ENCODE results near the gene TPST2.

The TPST2 gene

GRCh38 chr22:26584010-26584409 is 5.9 kb downstream of the TPST2 start:
- peaks cover 37% of the 10 kb centered on the region for H3K36me3 ChIP-seq

DNA sequence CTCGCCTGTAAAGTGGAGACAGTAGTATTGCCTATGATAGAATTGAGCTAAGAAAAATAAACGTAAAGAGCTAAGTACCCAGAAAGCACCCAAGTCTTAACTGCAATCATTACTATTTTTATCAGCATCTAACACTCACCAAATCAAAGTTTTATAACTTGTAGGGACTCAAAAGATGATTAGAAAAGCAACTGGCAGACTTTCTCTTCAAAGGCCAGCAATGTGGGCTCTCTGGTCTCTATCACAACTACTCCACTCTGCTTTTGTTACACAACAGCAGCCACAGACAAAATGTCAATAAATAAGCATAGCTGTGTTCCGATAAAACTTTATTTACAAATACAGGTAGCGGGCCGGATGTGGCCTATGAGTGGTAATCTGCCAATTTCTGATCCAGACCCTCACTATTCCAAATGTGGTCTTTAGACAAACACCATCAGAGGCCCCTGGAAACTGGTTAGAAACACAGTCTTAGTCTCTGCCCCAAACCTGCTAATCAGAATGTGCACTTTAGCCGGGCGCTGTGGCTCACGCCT is 8.2 kb downstream of the TPST2 start:
- Histone ChIP-seq H3K4me3 (no peak overlapping the region), H3K27me3 (no peaks in the 10 kb centered on the region), H3K9me3 (no peaks in the 10 kb centered on the region), H3K27ac (peak overlapping the region; percentile 77), H3K36me3 (peaks cover 45% of the 10 kb centered on the region), H3K4me1 (peaks cover 100% of the 10 kb centered on the region), H3K4me2 (peak overlapping the region; percentile 90), H3K9ac (no peak overlapping the region), H4K20me1 (peaks cover 78% of the 10 kb centered on the region)
- TF ChIP-seq Cebpa-rat (IDR thresholded peaks at IDR 0.05) = no peak

More at GRCh38 chr22:26584010-26584409, 5.9 kb downstream of the TPST2 start:
- Histone ChIP-seq H3K4me1 (peaks cover 95% of the 10 kb centered on the region), H3K27me3 (no peaks in the 10 kb centered on the region), H3K4me3 (no peak overlapping the region), H3K9ac (0 out of 2 replicates have a peak overlapping the region, but pooled peaks have one; percentile 22), H3K27ac (peak overlapping the region; percentile 35; the same call in 1 of the 2 replicates), H3K4me2 (peak overlapping the region; percentile 69), H4K20me1 (peaks cover 88% of the 10 kb centered on the region), H3K9me3 (peaks cover 5% of the 10 kb centered on the region; the same call in 1 of the 2 replicates)
- no peak for TF ChIP-seq Cebpa-rat (IDR thresholded peaks at IDR 0.05)

DNA sequence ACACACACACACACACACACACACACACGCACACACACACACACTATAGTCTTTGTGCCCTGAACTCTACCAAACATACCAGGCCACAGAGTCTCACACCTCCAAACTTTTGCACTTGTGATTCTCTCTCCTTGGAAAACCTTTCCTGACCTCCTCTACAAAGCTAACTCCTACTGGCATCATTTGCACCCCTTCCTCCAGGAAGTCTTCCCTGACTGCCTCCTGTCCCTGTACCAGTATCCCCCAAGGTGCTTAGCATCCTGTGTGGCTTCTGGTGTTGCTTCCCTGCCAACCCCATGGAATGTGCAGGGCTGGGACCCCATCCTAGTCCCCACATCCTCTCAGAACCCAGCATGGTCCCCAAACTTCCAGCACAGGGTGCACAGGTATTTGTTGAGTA is 8.9 kb downstream of the TPST2 start:
- peaks cover 100% of the 10 kb centered on the region for H3K4me1 ChIP-seq
- no peak for TF ChIP-seq Cebpa-rat (IDR thresholded peaks at IDR 0.05)
- H3K27me3 ChIP-seq = no peaks in the 10 kb centered on the region
- peak overlapping the region; percentile 77 for H3K27ac ChIP-seq
- H3K4me2 ChIP-seq = peak overlapping the region; percentile 90
- H3K36me3 ChIP-seq = peaks cover 38% of the 10 kb centered on the region
- H3K4me3 ChIP-seq = no peak overlapping the region
- H3K9me3 ChIP-seq = no peaks in the 10 kb centered on the region
- H4K20me1 ChIP-seq = peaks cover 77% of the 10 kb centered on the region
- H3K9ac ChIP-seq = no peak overlapping the region

DNA sequence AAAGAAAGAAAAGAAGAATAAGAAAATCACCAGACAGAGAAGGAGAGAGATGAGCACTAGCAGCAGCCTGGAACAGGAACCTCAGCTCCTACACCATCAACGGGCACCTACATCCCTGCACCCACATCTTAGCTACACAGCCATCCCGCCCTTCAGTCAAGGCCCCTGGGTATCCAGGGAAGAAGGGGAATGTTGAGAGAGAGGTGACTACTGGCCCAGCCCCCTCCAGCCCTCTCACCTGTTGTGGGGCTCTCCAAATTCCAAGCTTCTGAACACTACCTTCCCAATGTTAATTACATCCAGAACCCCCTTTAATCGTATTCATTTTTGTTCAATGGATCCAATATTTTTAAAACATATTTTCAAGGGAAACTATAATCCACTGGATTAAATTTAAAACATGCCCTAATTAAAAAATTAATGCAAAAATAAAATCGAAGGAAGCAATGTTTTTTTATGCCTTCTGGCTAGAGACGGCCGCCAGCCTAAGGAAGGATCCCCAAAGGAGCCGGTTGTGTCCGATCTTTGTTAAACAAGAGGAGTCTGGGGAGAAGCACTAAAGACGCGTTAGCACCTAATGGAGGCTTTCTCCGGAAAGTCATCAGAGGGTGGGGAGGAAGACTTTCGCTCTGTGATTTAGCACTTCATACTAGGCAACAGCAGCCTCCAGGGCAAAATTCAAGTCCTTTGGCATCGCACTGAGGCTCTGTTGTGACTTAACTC is 9.5 kb downstream of the TPST2 start:
- peak overlapping the region; percentile 70 for H3K9ac ChIP-seq
- H3K9me3 ChIP-seq = no peaks in the 10 kb centered on the region
- peak overlapping the region; percentile 90 for H3K4me2 ChIP-seq
- peaks cover 37% of the 10 kb centered on the region for H3K36me3 ChIP-seq
- 0 out of 2 replicates have a peak overlapping the region, but pooled peaks have one; percentile 1 for H3K4me3 ChIP-seq
- peak overlapping the region; percentile 77 for H3K27ac ChIP-seq
- TF ChIP-seq Cebpa-rat (IDR thresholded peaks at IDR 0.05) = no peak
- peaks cover 77% of the 10 kb centered on the region for H4K20me1 ChIP-seq
- peaks cover 100% of the 10 kb centered on the region for H3K4me1 ChIP-seq
- no peaks in the 10 kb centered on the region for H3K27me3 ChIP-seq

GRCh38 chr22:26579331-26579886 is 10.5 kb downstream of the TPST2 start:
- Histone ChIP-seq H3K4me3 (peak overlapping the region; percentile 53), H3K27me3 (no peaks in the 10 kb centered on the region), H3K4me2 (peak overlapping the region; percentile 90), H3K9me3 (no peaks in the 10 kb centered on the region), H3K9ac (peak overlapping the region; percentile 70), H3K4me1 (peaks cover 100% of the 10 kb centered on the region), H3K27ac (peak overlapping the region; percentile 77), H4K20me1 (peaks cover 77% of the 10 kb centered on the region), H3K36me3 (peaks cover 45% of the 10 kb centered on the region)
- TF ChIP-seq Cebpa-rat (IDR thresholded peaks at IDR 0.05) = no peak

DNA sequence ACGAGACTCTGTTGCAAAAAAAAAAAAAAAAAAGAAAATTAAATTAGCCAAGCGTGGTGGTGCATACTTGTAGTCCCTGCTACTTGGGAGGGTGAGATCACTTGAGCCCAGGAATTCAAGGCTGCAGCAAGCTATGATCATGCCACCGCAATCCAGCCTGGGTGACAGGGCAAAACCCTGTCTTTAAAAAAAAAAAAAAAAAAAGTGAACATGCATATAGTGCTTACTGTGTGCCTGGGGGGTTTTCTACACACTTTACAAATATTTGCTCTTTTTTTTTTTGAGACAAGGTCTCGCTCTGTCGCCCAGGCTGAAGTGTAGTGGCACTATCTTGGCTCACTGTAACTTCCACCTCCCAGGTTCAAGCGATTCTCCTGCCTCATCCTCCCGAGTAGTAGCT is 12.9 kb downstream of the TPST2 start:
- Histone ChIP-seq H3K4me1 (peaks cover 100% of the 10 kb centered on the region), H4K20me1 (peaks cover 68% of the 10 kb centered on the region), H3K4me3 (no peak overlapping the region), H3K9ac (no peak overlapping the region), H3K27ac (no peak overlapping the region), H3K4me2 (peak overlapping the region; percentile 90), H3K36me3 (peaks cover 37% of the 10 kb centered on the region), H3K9me3 (no peaks in the 10 kb centered on the region), H3K27me3 (no peaks in the 10 kb centered on the region)
- TF ChIP-seq Cebpa-rat (IDR thresholded peaks at IDR 0.05) = no peak

GRCh38 chr22:26576026-26576680 is 13.8 kb downstream of the TPST2 start:
- Histone ChIP-seq H3K27ac (peak overlapping the region; percentile 77; the same call in 1 of the 2 replicates), H3K9ac (peak overlapping the region; percentile 9; the same call in 1 of the 2 replicates), H3K4me2 (peak overlapping the region; percentile 90), H3K9me3 (no peaks in the 10 kb centered on the region), H3K36me3 (peaks cover 30% of the 10 kb centered on the region), H3K4me3 (no peak overlapping the region), H3K27me3 (no peaks in the 10 kb centered on the region), H3K4me1 (peaks cover 100% of the 10 kb centered on the region), H4K20me1 (peaks cover 73% of the 10 kb centered on the region)
- no peak for TF ChIP-seq Cebpa-rat (IDR thresholded peaks at IDR 0.05)

DNA sequence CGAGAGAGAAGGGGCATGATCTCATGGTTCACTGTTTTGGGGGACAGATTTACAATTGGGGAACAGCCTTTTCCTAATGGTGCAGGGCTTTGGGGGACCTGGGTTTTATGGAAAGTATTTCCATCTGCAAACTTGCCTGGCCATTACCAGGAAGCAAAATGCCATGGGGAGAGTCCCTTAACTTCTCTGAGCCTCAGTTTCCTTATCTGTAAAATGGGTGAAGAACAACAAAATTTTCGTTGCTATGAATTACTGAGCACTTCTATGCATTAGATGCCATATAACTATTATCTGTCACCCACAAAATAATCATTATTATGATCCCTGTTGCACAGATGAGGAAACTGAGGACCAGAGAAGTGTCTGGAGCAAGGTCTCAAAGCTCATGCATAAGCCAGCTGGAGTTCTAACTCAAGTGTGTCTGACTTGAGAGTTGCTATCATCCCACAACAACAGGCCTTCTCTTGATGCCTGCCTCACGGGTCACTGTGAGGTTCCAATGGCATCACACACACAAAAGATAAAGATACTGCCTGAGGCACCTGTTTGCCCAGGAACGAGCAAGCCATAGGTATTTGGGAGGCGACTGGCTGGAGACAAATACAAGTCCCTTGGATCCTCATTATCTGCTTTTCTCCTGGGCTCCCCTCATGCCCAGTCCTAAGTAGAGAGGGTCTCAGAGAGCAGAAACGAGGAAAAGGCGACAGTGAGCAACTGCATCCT is 15.8 kb downstream of the TPST2 start:
- Histone ChIP-seq H3K9ac (no peak overlapping the region; the same call in 1 of the 2 replicates), H3K27me3 (no peaks in the 10 kb centered on the region), H3K9me3 (no peaks in the 10 kb centered on the region), H3K4me3 (no peak overlapping the region), H3K36me3 (peaks cover 38% of the 10 kb centered on the region), H3K4me2 (peak overlapping the region; percentile 90), H4K20me1 (peaks cover 74% of the 10 kb centered on the region), H3K4me1 (peaks cover 98% of the 10 kb centered on the region), H3K27ac (peak overlapping the region; percentile 77)
- TF ChIP-seq Cebpa-rat (IDR thresholded peaks at IDR 0.05) = no peak

DNA sequence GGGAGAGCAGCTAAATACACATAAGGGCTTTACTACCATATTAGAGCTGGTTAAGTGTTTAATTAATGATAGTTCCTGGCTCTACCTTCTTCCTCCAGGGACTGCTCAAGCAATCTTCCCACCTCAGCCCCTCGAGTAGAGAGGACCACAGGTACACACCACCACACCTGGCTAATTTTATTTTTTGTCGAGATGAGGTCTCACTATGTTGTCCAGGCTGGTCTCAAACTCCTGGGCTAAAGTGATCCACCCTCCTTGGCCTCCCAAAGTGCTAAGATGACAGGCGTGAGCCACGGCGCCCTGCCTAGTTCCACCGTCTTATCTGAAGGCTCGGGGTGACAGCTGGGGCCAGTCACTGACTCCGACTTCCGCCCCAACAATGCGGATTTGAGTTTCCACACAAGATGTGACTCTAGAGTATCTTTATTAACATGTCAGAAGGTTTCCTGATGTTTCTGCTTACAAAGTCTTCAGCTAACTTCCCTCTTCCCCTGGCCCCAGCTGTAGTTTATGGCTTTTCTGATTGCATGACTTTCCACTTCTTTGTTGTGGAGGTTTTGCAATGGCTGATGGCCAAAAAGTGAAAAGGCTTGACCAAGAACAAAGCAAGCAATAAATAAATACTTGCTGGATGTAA is 16.8 kb downstream of the TPST2 start:
- peaks cover 98% of the 10 kb centered on the region for H3K4me1 ChIP-seq
- peak overlapping the region; percentile 90 for H3K4me2 ChIP-seq
- peak overlapping the region; percentile 51; the same call in 1 of the 2 replicates for H3K9ac ChIP-seq
- H3K4me3 ChIP-seq = 0 out of 2 replicates have a peak overlapping the region, but pooled peaks have one; percentile 1
- TF ChIP-seq Cebpa-rat (IDR thresholded peaks at IDR 0.05) = no peak
- H3K9me3 ChIP-seq = no peaks in the 10 kb centered on the region
- H3K36me3 ChIP-seq = peaks cover 36% of the 10 kb centered on the region
- H3K27me3 ChIP-seq = no peaks in the 10 kb centered on the region
- H4K20me1 ChIP-seq = peaks cover 69% of the 10 kb centered on the region
- H3K27ac ChIP-seq = peak overlapping the region; percentile 77
